Kidney epithelial cell (primary cell): ENCODE measurements around the gene PHLDB1. TPM values are rescaled to one million over a fixed set of nuclear protein-coding genes. Genes with fewer than 3 reads are reported as not detected.
"Not testable (repeated sequence)": the region's sequence is repeated elsewhere in the genome, so short reads cannot be mapped to it uniquely, and the experiment has no call there.

ENCODE experiments used
- DNase-seq: peaks from one replicate; pipeline ENCODE4 v3.0.0-alpha.2; 2010; ENCODE audit warnings: low read depth
- H3K27me3 ChIP-seq: 2 replicates; pipeline ENCODE4 v1.6.0; 2011; ENCODE audit warnings: low read length; ENCODE audit not compliant: control insufficient read depth, insufficient read depth
- H3K36me3 ChIP-seq: 2 replicates; pipeline ENCODE4 v1.5.1; 2011; ENCODE audit warnings: low read length; ENCODE audit not compliant: control insufficient read depth, insufficient read depth
- H3K4me3 ChIP-seq: 2 replicates; pipeline ENCODE4 v1.5.1; 2011; ENCODE audit warnings: low read depth, mild to moderate bottlenecking, control low read depth, low read length
- total RNA-seq: library from RNA; depleted of rRNA; stranded (reverse); fragments of >200 nt; gene quantifications from 2 replicates; pipeline ENCODE4 v1.2.3, GENCODE V29; 2015
- TF ChIP-seq, protein P1 (sequence below): IDR thresholded peaks from 2 replicates; pipeline ENCODE4 v1.5.1; 2011; ENCODE audit warnings: mild to moderate bottlenecking, moderate library complexity, low read length, control low read depth, inconsistent platforms; ENCODE audit not compliant: insufficient read depth, poor library complexity, severe bottlenecking

PHLDB1 gene
- total RNA-seq, result 99.0 and 107 TPM in 2 replicates

DNA sequence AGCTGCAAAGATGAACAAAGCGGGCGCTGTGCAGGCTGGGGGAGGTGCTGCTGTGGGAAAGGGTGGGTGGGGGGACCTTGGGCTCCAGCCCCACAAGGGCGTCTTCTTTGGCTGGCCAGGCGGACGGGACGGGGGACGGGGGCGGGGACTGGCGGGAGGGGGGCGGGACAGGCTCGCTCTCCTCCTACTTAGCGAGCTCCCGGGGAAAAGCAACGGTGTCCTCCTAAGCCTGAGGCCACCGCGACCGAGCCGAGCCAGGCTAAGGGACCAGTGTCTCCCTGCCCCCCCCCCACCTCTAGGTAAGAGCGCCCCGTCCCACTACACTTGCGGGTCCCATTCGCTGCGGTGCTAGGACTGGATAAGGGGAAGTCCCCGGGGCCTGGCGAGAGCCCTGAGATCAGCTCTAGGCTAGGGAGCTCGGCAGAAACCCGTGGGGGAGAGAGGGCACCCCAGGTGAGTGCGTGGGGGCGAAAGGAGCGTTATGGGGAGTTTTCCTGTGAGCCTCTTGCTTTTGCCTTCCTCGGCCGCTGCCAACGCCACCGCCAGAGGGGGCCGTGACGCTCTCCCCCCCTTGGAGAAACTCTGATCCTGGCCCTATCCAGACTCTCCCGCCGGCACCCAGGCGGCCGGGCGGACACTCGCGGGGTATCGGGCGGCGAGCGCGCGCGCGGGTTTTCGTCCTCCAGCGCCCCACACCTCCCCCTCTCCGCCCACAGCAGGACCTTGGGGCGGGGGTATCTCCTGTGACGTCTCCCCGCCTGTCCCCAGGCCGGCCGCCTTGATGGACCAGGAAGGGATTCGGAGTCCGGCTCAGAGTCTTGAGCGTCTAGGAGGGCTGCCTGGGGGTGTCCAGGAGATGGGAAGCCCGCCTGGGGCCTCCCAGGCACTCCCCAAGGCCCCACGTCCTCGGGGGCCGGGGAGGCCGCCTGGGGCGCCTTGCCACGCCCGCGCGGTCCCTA, at the start of gene PHLDB1:
Gene PHLDB1, plus strand, starts transcription at position 215 of the 959 bp plus-strand sequence. CDS start 6,222 bp downstream, outside the sequence.
- Histone ChIP-seq H3K27me3 (no peaks in the 10 kb centered on the region), H3K36me3 (no peaks in the 10 kb centered on the region), H3K4me3 (peak within 1 kb of the TSS; percentile 64)
- TF ChIP-seq, protein P1, sequence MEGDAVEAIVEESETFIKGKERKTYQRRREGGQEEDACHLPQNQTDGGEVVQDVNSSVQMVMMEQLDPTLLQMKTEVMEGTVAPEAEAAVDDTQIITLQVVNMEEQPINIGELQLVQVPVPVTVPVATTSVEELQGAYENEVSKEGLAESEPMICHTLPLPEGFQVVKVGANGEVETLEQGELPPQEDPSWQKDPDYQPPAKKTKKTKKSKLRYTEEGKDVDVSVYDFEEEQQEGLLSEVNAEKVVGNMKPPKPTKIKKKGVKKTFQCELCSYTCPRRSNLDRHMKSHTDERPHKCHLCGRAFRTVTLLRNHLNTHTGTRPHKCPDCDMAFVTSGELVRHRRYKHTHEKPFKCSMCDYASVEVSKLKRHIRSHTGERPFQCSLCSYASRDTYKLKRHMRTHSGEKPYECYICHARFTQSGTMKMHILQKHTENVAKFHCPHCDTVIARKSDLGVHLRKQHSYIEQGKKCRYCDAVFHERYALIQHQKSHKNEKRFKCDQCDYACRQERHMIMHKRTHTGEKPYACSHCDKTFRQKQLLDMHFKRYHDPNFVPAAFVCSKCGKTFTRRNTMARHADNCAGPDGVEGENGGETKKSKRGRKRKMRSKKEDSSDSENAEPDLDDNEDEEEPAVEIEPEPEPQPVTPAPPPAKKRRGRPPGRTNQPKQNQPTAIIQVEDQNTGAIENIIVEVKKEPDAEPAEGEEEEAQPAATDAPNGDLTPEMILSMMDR, result peak; percentile 57
- DNase-seq, result no peak

DNA sequence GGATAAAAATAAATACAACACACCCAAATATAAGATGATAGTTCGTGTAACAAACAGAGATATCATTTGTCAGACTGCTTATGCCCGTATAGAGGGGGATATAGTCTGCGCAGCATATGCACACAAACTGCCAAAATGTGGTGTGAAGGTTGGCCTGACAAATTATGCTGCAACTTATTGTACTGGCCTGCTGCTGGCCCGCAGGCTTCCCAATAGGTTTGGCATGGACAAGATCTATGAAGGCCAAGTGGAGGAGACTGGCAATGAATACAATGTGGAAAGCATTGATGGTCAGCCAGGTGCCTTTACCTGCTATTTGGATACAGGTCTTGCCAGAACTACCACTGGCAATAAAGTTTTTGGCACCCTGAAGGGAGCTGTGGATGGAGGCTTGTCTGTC, 46.6 kb upstream of the PHLDB1 start:
- TF ChIP-seq, protein P1, result no peak
- H3K36me3 ChIP-seq, result no peaks in the 10 kb centered on the region
- H3K27me3 ChIP-seq, result no peaks in the 10 kb centered on the region
- H3K4me3 ChIP-seq, result no peak overlapping the region
- DNase-seq, result no peak

DNA sequence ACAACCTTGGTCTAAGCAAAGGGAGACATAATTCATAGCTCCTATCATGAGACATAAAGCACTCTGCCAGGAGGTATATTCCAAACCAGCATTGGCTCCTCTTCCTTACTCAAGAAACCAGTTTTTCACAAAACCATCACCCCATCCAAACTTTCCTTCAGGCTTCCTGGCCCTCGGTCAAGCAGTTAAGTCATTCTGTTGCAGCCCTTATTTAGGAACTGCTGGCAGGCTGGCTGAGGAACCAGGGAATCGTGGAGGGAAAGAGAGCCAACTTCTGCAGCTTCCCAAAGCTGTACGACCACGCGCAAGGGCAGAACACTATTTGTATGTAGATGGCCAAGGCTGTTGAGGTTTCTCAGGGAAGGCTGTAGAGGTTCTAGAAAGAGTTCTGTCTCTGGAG, 42.4 kb upstream of the PHLDB1 start:
- Histone ChIP-seq H3K36me3 (no peaks in the 10 kb centered on the region), H3K27me3 (no peaks in the 10 kb centered on the region), H3K4me3 (peak overlapping the region; percentile 56)
- TF ChIP-seq, protein P1, result no peak
- no peak for DNase-seq

DNA sequence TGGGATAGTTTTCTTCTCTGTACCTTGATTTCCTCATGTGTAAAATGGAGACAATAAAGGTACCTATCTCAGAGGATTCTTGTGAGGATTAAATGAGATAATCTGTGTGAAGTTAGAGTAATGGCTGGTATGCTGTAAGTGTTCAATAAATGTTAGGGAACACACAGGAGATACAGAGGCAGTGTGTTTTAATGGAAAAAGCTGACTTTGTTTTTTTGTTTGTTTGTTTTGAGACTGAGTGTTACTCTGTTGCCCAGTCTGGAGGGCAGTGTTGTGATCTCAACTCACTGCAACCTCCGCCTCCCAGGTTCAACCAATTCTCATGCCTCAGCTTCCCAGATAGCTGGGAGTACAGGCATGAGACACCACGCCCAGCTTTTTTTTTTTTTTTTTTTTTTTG, 37.7 kb upstream of the PHLDB1 start:
- Histone ChIP-seq H3K36me3 (no peaks in the 10 kb centered on the region), H3K4me3 (no peak overlapping the region), H3K27me3 (no peaks in the 10 kb centered on the region)
- TF ChIP-seq, protein P1, result no peak
- no peak for DNase-seq

DNA sequence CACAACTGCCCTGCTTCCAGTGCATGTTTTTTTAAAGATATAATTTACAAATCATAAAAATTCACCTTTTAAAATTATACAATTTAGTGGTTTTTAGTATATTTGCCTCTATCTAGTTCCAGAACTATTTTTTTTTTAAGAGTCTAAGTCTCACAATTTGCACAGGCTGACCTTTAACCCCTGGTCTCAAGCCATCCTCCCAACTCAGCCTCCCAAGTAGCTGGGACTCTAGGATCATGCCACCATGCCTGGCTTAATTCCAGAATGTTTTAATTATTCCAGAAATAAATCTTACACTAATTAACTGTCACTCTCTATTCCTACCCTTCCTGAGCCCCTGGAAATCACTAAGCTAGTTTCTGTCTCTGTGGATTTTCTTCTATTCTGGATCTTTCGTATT, 36.6 kb upstream of the PHLDB1 start:
- DNase-seq, result no peak
- TF ChIP-seq, protein P1, result no peak
- H3K27me3 ChIP-seq, result no peaks in the 10 kb centered on the region
- H3K4me3 ChIP-seq, result no peak overlapping the region
- no peaks in the 10 kb centered on the region for H3K36me3 ChIP-seq

DNA sequence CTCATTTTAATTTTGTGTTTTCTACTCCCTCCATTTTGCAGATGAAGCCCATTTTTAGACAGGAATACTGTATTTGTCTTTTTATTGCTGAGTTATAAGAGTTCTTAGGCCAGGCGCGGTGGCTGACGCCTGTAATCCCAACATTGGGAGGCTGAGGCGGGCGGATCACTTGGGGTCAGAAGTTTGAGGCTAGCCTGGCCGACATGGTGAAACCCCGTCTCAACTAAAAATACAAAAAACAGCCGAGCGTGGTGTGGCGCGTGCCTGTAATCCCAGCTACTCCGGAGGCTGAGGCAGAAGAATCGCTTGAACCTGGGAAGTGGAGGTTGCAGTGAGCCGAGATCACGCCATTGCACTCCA, 35.7 kb upstream of the PHLDB1 start:
- not testable (repeated sequence) for H3K36me3 ChIP-seq, DNase-seq, H3K27me3 ChIP-seq
- peak overlapping the region; percentile 100 for H3K4me3 ChIP-seq
